HepG2 (cell line): ENCODE measurements around the gene PCNT. TPM values are rescaled to one million over a fixed set of nuclear protein-coding genes. Genes with fewer than 3 reads are reported as not detected.
A peak's percentile ranks its signal among the peaks of the same experiment; 100 is the strongest.

Source experiments
- ATAC-seq: fragments of 200-7000 bp; cut with Tn5 transposase; 3 replicates; pipeline ENCODE4 v1.9.1; 2020; ENCODE audit warnings: mild to moderate bottlenecking, moderate library complexity
- BruUV-seq: library from RNA; stranded (reverse); fragments of 400-500 nt; replicated peaks from 2 replicates; lab custom pipeline; 2021; lab: Mats Ljungman, UMichigan
- CTCF ChIA-PET: fragments of 300-600 bp; formaldehyde crosslinking; extraction: SDS; loops from one replicate; lab custom pipeline; 2021; ENCODE audit warnings: low total read pairs, inconsistent platforms, low intra/inter-chr PET ratio; lab: Yijun Ruan, JAX
- POLR2A ChIA-PET: fragments of 350-600 bp; sonication (Branson Sonifier 250); formaldehyde crosslinking; loops from one replicate; lab custom pipeline; 2020; ENCODE audit warnings: antibody characterized with exemption, inconsistent platforms; lab: Yijun Ruan, JAX
- DNase-seq: peaks from one replicate; pipeline ENCODE4 v3.0.0-alpha.2; 2015; ENCODE audit warnings: low spot score
- FAIRE-seq: peaks from 3 replicates; lab custom pipeline; 2011; peaks lifted over from hg19 to GRCh38; lab: Jason Lieb, UNC
- H2AFZ ChIP-seq: one replicate; pipeline ENCODE4 v1.6.1; 2011; ENCODE audit warnings: low read length, inconsistent platforms
- H3K27ac ChIP-seq: fragments of 300-600 bp; 3 replicates; pipeline ENCODE4 v1.8.0; 2011; ENCODE audit warnings: mixed run types, mild to moderate bottlenecking, mixed read lengths, low read length, inconsistent platforms; ENCODE audit not compliant: insufficient read depth; ENCODE audit errors: extremely low read length
- H3K27me3 ChIP-seq, 2 experiments: fragments of 200-600 bp in 1 of 2; 2 replicates in 1 of 2; 3 replicates in 1 of 2; pipeline versions ENCODE4 v1.6.0 to v1.8.0; 2011; ENCODE audit warnings: low read length in 2 of 2, mild to moderate bottlenecking in 2 of 2, moderate library complexity in 2 of 2, inconsistent platforms in 1 of 2; ENCODE audit not compliant: insufficient read depth in 2 of 2, control insufficient read depth in 1 of 2
- H3K36me3 ChIP-seq, 2 experiments: fragments of 200-600 bp in 1 of 2; replicated peaks in 1 of 2; 2 replicates in 1 of 2; 3 replicates in 1 of 2; pipeline versions ENCODE4 v1.5.1 to v1.8.0; 2011; ENCODE audit warnings: low read length in 2 of 2, inconsistent platforms in 1 of 2; ENCODE audit not compliant: insufficient read depth in 2 of 2, control insufficient read depth in 1 of 2
- H3K4me1 ChIP-seq: 2 replicates; pipeline ENCODE4 v1.5.1; 2012; ENCODE audit warnings: low read length, inconsistent platforms; ENCODE audit not compliant: insufficient read depth
- H3K4me2 ChIP-seq: 2 replicates; pipeline ENCODE4 v1.6.0; 2011; ENCODE audit warnings: low read depth, low read length, inconsistent platforms
- H3K4me3 ChIP-seq, 3 experiments: fragments of 200-600 bp in 1 of 3; sonication (generic), shearing (Covaris generic) in 1 of 3; replicated peaks in 1 of 3; 2 replicates each; pipeline ENCODE4 v1.5.1; 2011 to 2016; ENCODE audit warnings: low read length in 3 of 3, inconsistent platforms in 2 of 3, low read depth in 2 of 3, mild to moderate bottlenecking in 2 of 3, control low read depth in 1 of 3, mixed read lengths in 1 of 3; ENCODE audit not compliant: insufficient read depth in 1 of 3
- H3K79me2 ChIP-seq: one replicate; pipeline ENCODE4 v1.6.1; 2011; ENCODE audit warnings: low read length, inconsistent platforms; ENCODE audit not compliant: insufficient read depth
- H3K9ac ChIP-seq: 2 replicates; pipeline ENCODE4 v1.6.0; 2011; ENCODE audit warnings: mild to moderate bottlenecking, low read depth, low read length, inconsistent platforms; ENCODE audit not compliant: insufficient read depth
- H3K9me3 ChIP-seq: 2 replicates; pipeline ENCODE4 v1.5.1; 2012; ENCODE audit warnings: mild to moderate bottlenecking, low read length
- H4K20me1 ChIP-seq: 2 replicates; pipeline ENCODE4 v1.6.0; 2011; ENCODE audit warnings: inconsistent platforms, mild to moderate bottlenecking, low read length, moderate library complexity; ENCODE audit not compliant: insufficient read depth
- AFF4 ChIP-seq: sonication (generic); formaldehyde crosslinking; IDR thresholded peaks from 2 replicates; pipeline ENCODE4 v1.4.0; 2020; ENCODE audit warnings: missing genetic modification reagents
- ZNF160 ChIP-seq: sonication (generic); formaldehyde crosslinking; IDR thresholded peaks from 2 replicates; pipeline ENCODE4 v1.8.0; 2022; ENCODE audit warnings: mild to moderate bottlenecking, inconsistent platforms, missing genetic modification reagents
- ZNF800 ChIP-seq: sonication (generic); formaldehyde crosslinking; IDR thresholded peaks from 2 replicates; pipeline ENCODE4 v1.4.0; 2020; ENCODE audit warnings: missing genetic modification reagents
- WGBS: methylation state at CpG from one replicate; pipeline ENCODE4 v1.1.6; 2017; ENCODE audit warnings: low lambda C conversion rate; 5-methylcytosine and 5-hydroxymethylcytosine counted together
- in situ Hi-C: cut with HindIII; loops from 2 replicates; pipeline ENCODE4 v1.10.0; 2017; ENCODE audit warnings: low pct_unique_long_range_greater_than_20kb; ENCODE audit not compliant: extremely low pct_ligation_motif_present
- intact Hi-C: fragments of 100-400 bp; cut with micrococcal nuclease; formaldehyde crosslinking; loops from one replicate; pipeline ENCODE4 v1.10.0; 2022; ENCODE audit not compliant: unreplicated experiment
- polyA plus RNA-seq, 8 experiments: library from polyadenylated mRNA; depleted of rRNA in 3 of 8; stranded (reverse) in 7 of 8; unstranded in 1 of 8; fragments of >200 nt; fragmentation: Illumina TruSeq in 4 of 8; extraction: Trizol in 4 of 8; gene quantifications; 2 replicates each; pipeline versions ENCODE4 v1.2.1 to v1.2.3, GENCODE V29; 2011 to 2016; ENCODE audit warnings: low read depth in 4 of 8, missing spikeins in 1 of 8, mixed read lengths in 1 of 8; ENCODE audit not compliant: insufficient read depth in 1 of 8
- total RNA-seq, 5 experiments: library from RNA; depleted of rRNA; stranded (reverse); fragments of >200 nt; fragmentation: Illumina TruSeq; extraction: Trizol; gene quantifications; 2 replicates each; pipeline ENCODE4 v1.2.3, GENCODE V29; 2016; ENCODE audit warnings: low read depth in 1 of 5

Gene PCNT
- total and polyA plus RNA-seq, 2 of the 13 experiments (the other 11 are each of a cell fraction or from before 2014, with no cell fraction given) = 5.6 to 12.4 TPM

GRCh38 chr21:46379105-46379504 lies 55.1 kb downstream of the PCNT start (continued):
- no peak for TF ChIP-seq AFF4 (CRISPR knock-in tag)

- Histone ChIP-seq H3K27ac (no peak overlapping the region), H3K4me2 (no peak overlapping the region), H3K36me3 (peaks cover 5 to 11% of the 10 kb centered on the region in 2 experiments; a peak in 4 of 5 replicates), H3K9ac (no peak overlapping the region), H3K79me2 (peaks cover 9% of the 10 kb centered on the region), H3K27me3 (no peaks in the 10 kb centered on the region), H3K4me3 (no peak overlapping the region), H2AFZ (no peak overlapping the region), H3K4me1 (no peaks in the 10 kb centered on the region), H3K9me3 (no peaks in the 10 kb centered on the region), H4K20me1 (no peaks in the 10 kb centered on the region)
- in situ Hi-C loops (no loop called here), intact Hi-C loops (no loop called here)
- DNase-seq = no peak
- POLR2A ChIA-PET = no interaction called here
- TF ChIP-seq ZNF800 (CRISPR knock-in tag) (no peak), ZNF160 (CRISPR knock-in tag) (peak; percentile 85; the same call in 1 of the 2 replicates)
- ATAC-seq = no peak
- CTCF ChIA-PET = no interaction called here
- BruUV-seq = no TSS peak
- FAIRE-seq = no peak
- 97% methylated on average over 9 of the region's 9 CpGs for WGBS
Measured at GRCh38 chr21:46379691-46380090, 55.7 kb downstream of the PCNT start.
